SK-N-SH treated with all-trans-retinoic acid at 6 μM for 48 hours (cell line): ENCODE measurements around the gene CCNJL.

ENCODE experiments used
- ATAC-seq: fragments of 200-7000 bp; cut with Tn5 transposase; 3 replicates; pipeline ENCODE4 v1.9.1; 2020; ENCODE audit warnings: mild to moderate bottlenecking, moderate library complexity
- BACH2 ChIP-seq: fragments of 250-450 bp; sonication (Bioruptor Pico); IDR thresholded peaks from 2 replicates; pipeline ENCODE4 v1.9.0; 2021; ENCODE audit warnings: mild to moderate bottlenecking, borderline replicate concordance
- CSDC2 ChIP-seq: fragments of 250-450 bp; sonication (Bioruptor Pico); IDR thresholded peaks from 2 replicates; pipeline ENCODE4 v1.5.0; 2020; ENCODE audit warnings: mild to moderate bottlenecking, moderate library complexity
- ESRRG ChIP-seq: fragments of 250-450 bp; sonication (Bioruptor Pico); IDR thresholded peaks from 2 replicates; pipeline ENCODE4 v1.6.1; 2021; ENCODE audit warnings: mild to moderate bottlenecking
- RARB ChIP-seq: fragments of 250-450 bp; sonication (Bioruptor Pico); IDR thresholded peaks from 2 replicates; pipeline ENCODE4 v1.8.0; 2021; ENCODE audit warnings: mild to moderate bottlenecking, moderate library complexity
- SNAI2 ChIP-seq: fragments of 250-450 bp; sonication (Bioruptor Pico); IDR thresholded peaks from 2 replicates; pipeline ENCODE4 v1.5.0; 2020; ENCODE audit warnings: mild to moderate bottlenecking, moderate library complexity
- TCF4 ChIP-seq: fragments of 250-450 bp; sonication (Bioruptor Pico); IDR thresholded peaks from 2 replicates; pipeline ENCODE4 v1.8.0; 2021; ENCODE audit warnings: mild to moderate bottlenecking, moderate library complexity, borderline replicate concordance
- TOX ChIP-seq: fragments of 250-450 bp; sonication (Bioruptor Pico); IDR thresholded peaks from 2 replicates; pipeline ENCODE4 v1.8.0; 2021; ENCODE audit warnings: mild to moderate bottlenecking, moderate library complexity, borderline replicate concordance
- ZC3H10 ChIP-seq: fragments of 250-450 bp; sonication (Bioruptor Pico); IDR thresholded peaks from 2 replicates; pipeline ENCODE4 v1.5.1; 2021; ENCODE audit warnings: mild to moderate bottlenecking, moderate library complexity
- ZFP3 ChIP-seq: fragments of 250-450 bp; sonication (Bioruptor Pico); IDR thresholded peaks from 2 replicates; pipeline ENCODE4 v1.5.0; 2020; ENCODE audit warnings: mild to moderate bottlenecking, moderate library complexity
- ZFP30 ChIP-seq: fragments of 450-650 bp; formaldehyde crosslinking; IDR thresholded peaks from 2 replicates; pipeline ENCODE4 v1.5.0; 2022; ENCODE audit warnings: mild to moderate bottlenecking, moderate library complexity
- ZNF565 ChIP-seq: fragments of 450-650 bp; formaldehyde crosslinking; conservative IDR thresholded peaks from 2 replicates; pipeline ENCODE4 v1.5.0; 2020; ENCODE audit warnings: low read depth, mild to moderate bottlenecking, moderate library complexity
- ZNF70 ChIP-seq: fragments of 450-650 bp; formaldehyde crosslinking; IDR thresholded peaks from 2 replicates; pipeline ENCODE4 v1.5.0; 2020; ENCODE audit warnings: mild to moderate bottlenecking, moderate library complexity
- ZNF8 ChIP-seq: fragments of 450-650 bp; formaldehyde crosslinking; IDR thresholded peaks from 2 replicates; pipeline ENCODE4 v1.5.0; 2020; ENCODE audit warnings: mild to moderate bottlenecking, moderate library complexity
- TF ChIP-seq, protein P1 (sequence below): fragments of 250-450 bp; sonication (Bioruptor Pico); IDR thresholded peaks from 2 replicates; pipeline ENCODE4 v1.8.0; 2021; ENCODE audit warnings: low read depth, mild to moderate bottlenecking, moderate library complexity, borderline replicate concordance
- TF ChIP-seq, protein P2 (sequence below): fragments of 250-450 bp; sonication (Bioruptor Pico); IDR thresholded peaks from 2 replicates; pipeline ENCODE4 v1.8.0; 2020; ENCODE audit warnings: mild to moderate bottlenecking, moderate library complexity, borderline replicate concordance
- TF ChIP-seq, protein P3 (sequence below): fragments of 250-450 bp; sonication (Bioruptor Pico); IDR thresholded peaks from 2 replicates; pipeline ENCODE4 v1.5.1; 2021; ENCODE audit warnings: mild to moderate bottlenecking, moderate library complexity
- TF ChIP-seq, protein P4 (sequence below): fragments of 250-450 bp; sonication (Bioruptor Pico); IDR thresholded peaks from 2 replicates; pipeline ENCODE4 v1.5.1; 2020; ENCODE audit warnings: low read depth, mild to moderate bottlenecking, moderate library complexity
- TF ChIP-seq, protein P5 (sequence below): fragments of 250-450 bp; sonication (Bioruptor Pico); IDR thresholded peaks from 2 replicates; pipeline ENCODE4 v1.5.0; 2020; ENCODE audit warnings: mild to moderate bottlenecking, moderate library complexity

CCNJL gene

DNA sequence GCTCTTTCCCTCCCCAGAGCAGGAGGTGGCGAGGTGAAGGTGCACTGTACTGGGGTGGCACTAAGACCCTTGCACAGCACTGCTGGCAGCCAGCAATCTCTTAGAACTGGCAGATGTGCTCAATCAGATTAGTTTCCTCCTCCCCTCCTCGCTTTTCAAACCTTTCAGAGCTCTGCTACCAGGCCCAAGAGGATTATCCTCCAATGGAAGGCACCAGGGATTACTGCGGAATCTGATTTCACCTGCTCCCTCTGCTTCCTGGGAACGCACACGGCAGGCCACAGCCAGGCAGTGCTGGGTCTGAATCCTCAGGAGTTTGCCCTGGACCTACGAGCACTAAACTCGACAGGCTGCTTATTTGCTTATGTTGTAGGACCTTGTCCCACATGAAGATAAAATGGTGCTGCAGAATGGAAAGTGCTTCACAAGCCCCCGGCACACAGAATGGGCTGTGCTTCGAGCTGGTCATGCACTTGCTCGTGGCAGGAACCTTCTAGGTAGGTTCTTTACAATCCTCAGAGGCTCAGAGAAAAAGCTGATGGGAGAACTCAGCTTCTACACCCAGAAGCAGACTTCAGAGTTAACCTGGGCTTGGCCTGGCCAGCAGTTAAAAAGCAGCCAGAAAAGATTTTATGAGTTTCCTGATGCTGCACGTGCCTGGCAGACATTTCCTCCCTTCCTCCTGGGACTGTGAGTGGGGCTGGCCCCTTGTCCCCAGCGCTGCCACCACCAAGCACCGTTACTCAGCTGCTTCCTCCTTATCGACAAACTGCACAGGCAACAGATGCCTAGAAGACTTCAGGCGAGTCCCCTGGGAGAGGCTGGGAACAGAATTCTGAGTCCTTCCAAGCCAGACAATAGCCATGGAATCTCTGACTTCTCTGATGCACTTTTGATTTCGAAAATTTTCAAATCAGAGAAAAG, 50.0 kb downstream of the CCNJL start:
- TF ChIP-seq, protein P1, sequence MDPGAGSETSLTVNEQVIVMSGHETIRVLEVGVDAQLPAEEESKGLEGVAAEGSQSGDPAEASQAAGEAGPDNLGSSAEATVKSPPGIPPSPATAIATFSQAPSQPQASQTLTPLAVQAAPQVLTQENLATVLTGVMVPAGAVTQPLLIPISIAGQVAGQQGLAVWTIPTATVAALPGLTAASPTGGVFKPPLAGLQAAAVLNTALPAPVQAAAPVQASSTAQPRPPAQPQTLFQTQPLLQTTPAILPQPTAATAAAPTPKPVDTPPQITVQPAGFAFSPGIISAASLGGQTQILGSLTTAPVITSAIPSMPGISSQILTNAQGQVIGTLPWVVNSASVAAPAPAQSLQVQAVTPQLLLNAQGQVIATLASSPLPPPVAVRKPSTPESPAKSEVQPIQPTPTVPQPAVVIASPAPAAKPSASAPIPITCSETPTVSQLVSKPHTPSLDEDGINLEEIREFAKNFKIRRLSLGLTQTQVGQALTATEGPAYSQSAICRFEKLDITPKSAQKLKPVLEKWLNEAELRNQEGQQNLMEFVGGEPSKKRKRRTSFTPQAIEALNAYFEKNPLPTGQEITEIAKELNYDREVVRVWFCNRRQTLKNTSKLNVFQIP (CRISPR knock-in tag): no peak
- 0 out of 2 replicates have a peak, but pooled peaks have one; percentile 26 for TF ChIP-seq TCF4 (CRISPR knock-in tag)
- TF ChIP-seq ZNF70 (CRISPR knock-in tag): peak; percentile 64; the same call in 1 of the 2 replicates
- peak; percentile 40; the same call in 1 of the 3 replicates for ATAC-seq

DNA sequence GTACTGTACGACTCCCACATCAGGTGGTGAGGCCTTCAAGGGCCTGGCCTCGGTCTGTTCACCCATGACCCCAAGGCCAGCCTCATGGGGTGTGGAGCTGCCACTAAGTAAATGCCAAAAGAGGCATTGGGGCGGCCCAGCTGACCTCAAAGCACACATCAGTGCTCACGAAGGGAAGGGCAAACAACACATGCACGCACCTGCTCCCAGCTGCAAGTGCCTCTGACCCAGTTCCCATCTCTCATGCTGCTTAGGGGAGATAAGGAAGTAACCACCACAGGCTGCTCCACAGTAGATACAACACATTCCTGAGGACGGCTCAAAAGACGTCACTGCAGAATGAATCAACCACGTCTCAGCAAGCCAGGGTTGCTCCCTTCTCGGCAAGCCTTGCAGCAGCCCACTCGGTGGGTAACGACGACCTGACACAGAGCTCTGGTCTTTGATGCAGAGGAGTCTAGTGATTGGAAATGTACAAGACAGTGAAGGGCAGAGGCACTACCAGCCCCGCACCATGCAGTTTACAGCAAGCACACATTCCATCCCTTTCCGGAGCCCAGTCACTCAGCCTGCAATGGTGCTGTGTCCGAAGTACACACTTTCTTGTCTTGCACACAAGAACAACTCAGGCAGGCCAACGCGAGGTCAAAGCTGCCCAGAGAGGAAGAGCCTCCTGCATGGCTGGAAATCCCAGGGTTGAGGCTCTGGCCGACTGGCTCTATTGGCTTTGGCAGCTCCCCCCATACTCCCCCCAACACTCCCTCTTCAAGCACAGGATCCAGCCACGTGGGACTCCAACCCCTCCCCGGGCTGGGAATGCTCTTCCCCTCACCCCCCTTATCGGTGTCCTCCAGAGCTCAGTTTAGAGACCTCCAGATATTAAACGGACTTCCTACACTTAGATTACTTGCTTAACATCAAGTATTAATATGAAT, 51.2 kb downstream of the CCNJL start:
- no peak for TF ChIP-seq ESRRG (CRISPR knock-in tag)
- TF ChIP-seq ZNF70 (CRISPR knock-in tag): no peak
- no peak for TF ChIP-seq ZFP30 (CRISPR knock-in tag)
- TF ChIP-seq RARB: no peak
- TF ChIP-seq SNAI2: no peak
- TF ChIP-seq, protein P2, sequence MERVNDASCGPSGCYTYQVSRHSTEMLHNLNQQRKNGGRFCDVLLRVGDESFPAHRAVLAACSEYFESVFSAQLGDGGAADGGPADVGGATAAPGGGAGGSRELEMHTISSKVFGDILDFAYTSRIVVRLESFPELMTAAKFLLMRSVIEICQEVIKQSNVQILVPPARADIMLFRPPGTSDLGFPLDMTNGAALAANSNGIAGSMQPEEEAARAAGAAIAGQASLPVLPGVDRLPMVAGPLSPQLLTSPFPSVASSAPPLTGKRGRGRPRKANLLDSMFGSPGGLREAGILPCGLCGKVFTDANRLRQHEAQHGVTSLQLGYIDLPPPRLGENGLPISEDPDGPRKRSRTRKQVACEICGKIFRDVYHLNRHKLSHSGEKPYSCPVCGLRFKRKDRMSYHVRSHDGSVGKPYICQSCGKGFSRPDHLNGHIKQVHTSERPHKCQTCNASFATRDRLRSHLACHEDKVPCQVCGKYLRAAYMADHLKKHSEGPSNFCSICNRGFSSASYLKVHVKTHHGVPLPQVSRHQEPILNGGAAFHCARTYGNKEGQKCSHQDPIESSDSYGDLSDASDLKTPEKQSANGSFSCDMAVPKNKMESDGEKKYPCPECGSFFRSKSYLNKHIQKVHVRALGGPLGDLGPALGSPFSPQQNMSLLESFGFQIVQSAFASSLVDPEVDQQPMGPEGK (CRISPR knock-in tag): no peak
- no peak for TF ChIP-seq ZFP3 (CRISPR knock-in tag)
- no peak for TF ChIP-seq ZNF565 (CRISPR knock-in tag)
- TF ChIP-seq, protein P3, sequence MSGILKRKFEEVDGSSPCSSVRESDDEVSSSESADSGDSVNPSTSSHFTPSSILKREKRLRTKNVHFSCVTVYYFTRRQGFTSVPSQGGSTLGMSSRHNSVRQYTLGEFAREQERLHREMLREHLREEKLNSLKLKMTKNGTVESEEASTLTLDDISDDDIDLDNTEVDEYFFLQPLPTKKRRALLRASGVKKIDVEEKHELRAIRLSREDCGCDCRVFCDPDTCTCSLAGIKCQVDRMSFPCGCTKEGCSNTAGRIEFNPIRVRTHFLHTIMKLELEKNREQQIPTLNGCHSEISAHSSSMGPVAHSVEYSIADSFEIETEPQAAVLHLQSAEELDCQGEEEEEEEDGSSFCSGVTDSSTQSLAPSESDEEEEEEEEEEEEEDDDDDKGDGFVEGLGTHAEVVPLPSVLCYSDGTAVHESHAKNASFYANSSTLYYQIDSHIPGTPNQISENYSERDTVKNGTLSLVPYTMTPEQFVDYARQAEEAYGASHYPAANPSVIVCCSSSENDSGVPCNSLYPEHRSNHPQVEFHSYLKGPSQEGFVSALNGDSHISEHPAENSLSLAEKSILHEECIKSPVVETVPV (CRISPR knock-in tag): no peak
- TF ChIP-seq TOX (CRISPR knock-in tag): no peak
- no peak for TF ChIP-seq ZNF8 (CRISPR knock-in tag)
- TF ChIP-seq CSDC2 (CRISPR knock-in tag): no peak
- TF ChIP-seq, protein P4, sequence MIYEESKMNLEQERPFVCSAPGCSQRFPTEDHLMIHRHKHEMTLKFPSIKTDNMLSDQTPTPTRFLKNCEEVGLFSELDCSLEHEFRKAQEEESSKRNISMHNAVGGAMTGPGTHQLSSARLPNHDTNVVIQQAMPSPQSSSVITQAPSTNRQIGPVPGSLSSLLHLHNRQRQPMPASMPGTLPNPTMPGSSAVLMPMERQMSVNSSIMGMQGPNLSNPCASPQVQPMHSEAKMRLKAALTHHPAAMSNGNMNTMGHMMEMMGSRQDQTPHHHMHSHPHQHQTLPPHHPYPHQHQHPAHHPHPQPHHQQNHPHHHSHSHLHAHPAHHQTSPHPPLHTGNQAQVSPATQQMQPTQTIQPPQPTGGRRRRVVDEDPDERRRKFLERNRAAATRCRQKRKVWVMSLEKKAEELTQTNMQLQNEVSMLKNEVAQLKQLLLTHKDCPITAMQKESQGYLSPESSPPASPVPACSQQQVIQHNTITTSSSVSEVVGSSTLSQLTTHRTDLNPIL (CRISPR knock-in tag): no peak
- TF ChIP-seq, protein P5, sequence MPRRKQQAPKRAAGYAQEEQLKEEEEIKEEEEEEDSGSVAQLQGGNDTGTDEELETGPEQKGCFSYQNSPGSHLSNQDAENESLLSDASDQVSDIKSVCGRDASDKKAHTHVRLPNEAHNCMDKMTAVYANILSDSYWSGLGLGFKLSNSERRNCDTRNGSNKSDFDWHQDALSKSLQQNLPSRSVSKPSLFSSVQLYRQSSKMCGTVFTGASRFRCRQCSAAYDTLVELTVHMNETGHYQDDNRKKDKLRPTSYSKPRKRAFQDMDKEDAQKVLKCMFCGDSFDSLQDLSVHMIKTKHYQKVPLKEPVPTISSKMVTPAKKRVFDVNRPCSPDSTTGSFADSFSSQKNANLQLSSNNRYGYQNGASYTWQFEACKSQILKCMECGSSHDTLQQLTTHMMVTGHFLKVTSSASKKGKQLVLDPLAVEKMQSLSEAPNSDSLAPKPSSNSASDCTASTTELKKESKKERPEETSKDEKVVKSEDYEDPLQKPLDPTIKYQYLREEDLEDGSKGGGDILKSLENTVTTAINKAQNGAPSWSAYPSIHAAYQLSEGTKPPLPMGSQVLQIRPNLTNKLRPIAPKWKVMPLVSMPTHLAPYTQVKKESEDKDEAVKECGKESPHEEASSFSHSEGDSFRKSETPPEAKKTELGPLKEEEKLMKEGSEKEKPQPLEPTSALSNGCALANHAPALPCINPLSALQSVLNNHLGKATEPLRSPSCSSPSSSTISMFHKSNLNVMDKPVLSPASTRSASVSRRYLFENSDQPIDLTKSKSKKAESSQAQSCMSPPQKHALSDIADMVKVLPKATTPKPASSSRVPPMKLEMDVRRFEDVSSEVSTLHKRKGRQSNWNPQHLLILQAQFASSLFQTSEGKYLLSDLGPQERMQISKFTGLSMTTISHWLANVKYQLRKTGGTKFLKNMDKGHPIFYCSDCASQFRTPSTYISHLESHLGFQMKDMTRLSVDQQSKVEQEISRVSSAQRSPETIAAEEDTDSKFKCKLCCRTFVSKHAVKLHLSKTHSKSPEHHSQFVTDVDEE (CRISPR knock-in tag): no peak
- no peak for TF ChIP-seq ZC3H10 (CRISPR knock-in tag)
- no peak for TF ChIP-seq BACH2 (CRISPR knock-in tag)
- no peak for ATAC-seq
